ENCODE measurements around the gene MYL6.
A peak's percentile ranks its signal among the peaks of the same experiment; 100 is the strongest.

The MYL6 gene

GRCh38 chr12:56159482-56160192 lies 1.5 kb downstream of the MYL6 start:
- peak overlapping the region; percentile 87 for H3K4me3 ChIP-seq (ENCODE audit: low read depth, low read length)
- no peak for TF ChIP-seq CTCF (IDR thresholded peaks at IDR 0.05; ENCODE audit: low read depth, low read length)

GRCh38 chr12:56160193-56160763 lies 2.1 kb downstream of the MYL6 start:
- no peak for TF ChIP-seq CTCF (IDR thresholded peaks at IDR 0.05; ENCODE audit: low read depth, low read length)
- peak overlapping the region; percentile 87 for H3K4me3 ChIP-seq (ENCODE audit: low read depth, low read length)

GRCh38 chr12:56160894-56161689 lies 2.9 kb downstream of the MYL6 start:
- no peak for TF ChIP-seq CTCF (IDR thresholded peaks at IDR 0.05; ENCODE audit: low read depth, low read length)
- H3K4me3 ChIP-seq (ENCODE audit: low read depth, low read length), result peak overlapping the region; percentile 87

GRCh38 chr12:56161690-56162351 lies 3.7 kb downstream of the MYL6 start:
- TF ChIP-seq CTCF (IDR thresholded peaks at IDR 0.05; ENCODE audit: low read depth, low read length), result no peak
- H3K4me3 ChIP-seq (ENCODE audit: low read depth, low read length), result no peak overlapping the region

GRCh38 chr12:56162468-56163290 lies 4.5 kb downstream of the MYL6 start:
- H3K4me3 ChIP-seq (ENCODE audit: low read depth, low read length), result no peak overlapping the region

More at GRCh38 chr12:56162468-56163290, 4.5 kb downstream of the MYL6 start:
- no peak for TF ChIP-seq CTCF (IDR thresholded peaks at IDR 0.05; ENCODE audit: low read depth, low read length)
